Lung microvascular endothelial cell (primary cell): ENCODE results near the gene CACTIN. TPM values are rescaled to one million over a fixed set of nuclear protein-coding genes. Genes with fewer than 3 reads are reported as not detected.
"Not testable (repeated sequence)": the region's sequence is repeated elsewhere in the genome, so short reads cannot be mapped to it uniquely, and the experiment has no call there.

Source experiments
- DNase-seq, 2 donors: peaks; one replicate each; pipeline versions ENCODE4 v3.0.0 to v3.0.0-alpha.2; 2010; ENCODE audit warnings: low read depth in 2 of 2
- total RNA-seq: library from RNA; depleted of rRNA; stranded (reverse); fragments of >200 nt; gene quantifications from 2 replicates; pipeline ENCODE4 v1.2.1, GENCODE V29; 2014

CACTIN gene
- total RNA-seq, 1 donor from 2014 or later, result 21.6 TPM

DNA sequence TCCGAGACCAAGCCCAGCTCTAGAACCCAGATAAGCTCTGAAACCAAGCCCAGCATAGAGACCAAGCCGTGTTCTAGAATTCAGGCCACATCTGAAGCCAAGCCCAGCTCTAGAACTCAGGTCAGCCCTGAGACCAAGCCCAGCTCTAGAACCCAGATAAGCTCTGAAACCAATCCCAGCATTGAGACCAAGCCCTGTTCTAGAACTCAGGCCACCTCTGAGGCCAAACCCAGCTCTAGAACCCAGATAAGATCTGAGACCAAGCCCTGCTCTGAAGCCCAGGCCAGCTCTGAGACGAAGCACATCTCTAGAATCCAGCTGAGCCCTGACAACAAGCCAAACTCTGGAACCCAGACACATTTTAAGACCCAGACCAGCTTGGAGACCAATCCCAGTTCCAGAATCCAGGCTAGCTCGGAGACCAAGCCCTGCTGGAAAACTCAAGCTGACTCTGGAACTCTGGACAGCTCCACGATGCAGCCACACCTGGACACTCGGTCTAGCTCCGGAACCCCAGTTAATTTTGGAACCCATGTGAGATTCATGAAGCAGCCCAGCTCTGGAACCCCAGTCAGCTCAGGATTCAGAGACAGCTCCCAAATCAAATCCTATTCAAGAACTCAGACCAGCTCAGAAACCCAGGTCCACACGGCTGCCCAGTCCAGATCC lies 35.5 kb downstream of the CACTIN start:
- DNase-seq, result no peak

DNA sequence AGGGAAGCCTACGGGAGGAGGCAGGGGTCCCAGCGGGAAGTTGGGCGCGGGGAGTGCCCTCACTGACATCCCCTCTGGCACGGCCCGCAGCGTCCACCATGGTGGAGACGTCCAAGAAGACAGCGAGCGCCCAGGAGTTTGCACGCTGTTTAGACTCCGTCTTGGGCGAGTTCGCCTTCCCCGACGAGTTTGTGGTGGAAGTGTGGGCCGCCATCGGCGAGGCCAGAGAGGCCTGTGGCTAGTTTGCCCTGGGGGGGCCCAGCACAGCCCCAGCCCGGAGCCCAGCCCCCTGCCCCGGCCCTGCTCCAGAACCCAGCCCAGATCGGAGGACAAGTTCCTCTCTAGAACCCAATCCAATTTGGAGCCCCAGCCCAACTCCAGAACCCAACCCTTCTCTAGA lies 36.6 kb downstream of the CACTIN start:
- no peak for DNase-seq

DNA sequence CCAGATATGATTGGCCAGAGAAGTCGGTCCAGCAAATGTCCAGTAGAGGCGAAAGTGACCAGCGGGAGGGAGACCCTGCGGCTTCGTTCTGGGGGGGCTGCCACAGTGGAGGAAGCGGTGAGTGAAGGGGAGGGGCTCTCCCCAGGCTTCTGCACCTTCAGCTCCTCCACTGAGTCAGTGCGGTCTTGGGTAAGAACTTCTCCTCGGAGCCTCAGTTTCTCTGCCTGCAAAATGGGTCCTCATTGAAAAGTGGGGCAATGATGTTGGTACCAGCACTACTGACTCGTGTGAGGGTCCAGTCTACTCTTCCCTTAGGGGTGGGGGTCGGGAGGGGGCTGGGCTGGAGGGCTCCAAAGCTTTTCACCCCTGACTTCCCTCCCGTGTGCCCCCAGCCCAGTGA lies 37.2 kb downstream of the CACTIN start:
- no peak for DNase-seq

DNA sequence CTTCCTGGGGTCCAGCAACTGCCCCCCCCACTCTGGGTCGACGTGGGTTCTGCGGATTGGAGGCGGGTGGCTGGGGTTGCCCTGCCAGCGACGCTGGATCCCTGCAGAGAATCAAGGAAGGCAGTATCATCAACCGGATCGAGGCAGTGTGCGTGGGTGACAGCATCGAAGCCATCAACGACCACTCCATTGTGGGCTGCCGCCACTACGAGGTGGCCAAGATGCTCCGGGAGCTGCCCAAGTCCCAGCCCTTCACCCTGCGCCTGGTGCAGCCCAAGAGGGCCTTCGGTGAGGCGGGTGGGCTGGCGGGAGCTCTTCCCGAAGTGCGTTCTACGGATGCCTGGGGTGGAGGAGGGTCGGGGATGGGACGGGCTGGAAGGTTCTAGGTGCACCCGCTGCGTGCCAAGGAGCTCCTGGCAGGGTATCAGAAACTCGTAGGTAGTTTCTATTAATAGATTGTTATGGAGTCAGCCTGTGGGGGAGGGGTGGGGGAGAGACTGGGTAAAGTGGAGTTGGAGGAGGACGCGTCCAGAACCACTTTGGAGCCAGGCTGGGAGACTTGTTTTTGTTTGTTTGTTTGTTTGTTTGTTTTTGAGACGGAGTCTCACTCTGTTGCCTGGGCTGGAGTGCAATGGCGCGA lies 39.8 kb downstream of the CACTIN start:
- DNase-seq, result no peak

DNA sequence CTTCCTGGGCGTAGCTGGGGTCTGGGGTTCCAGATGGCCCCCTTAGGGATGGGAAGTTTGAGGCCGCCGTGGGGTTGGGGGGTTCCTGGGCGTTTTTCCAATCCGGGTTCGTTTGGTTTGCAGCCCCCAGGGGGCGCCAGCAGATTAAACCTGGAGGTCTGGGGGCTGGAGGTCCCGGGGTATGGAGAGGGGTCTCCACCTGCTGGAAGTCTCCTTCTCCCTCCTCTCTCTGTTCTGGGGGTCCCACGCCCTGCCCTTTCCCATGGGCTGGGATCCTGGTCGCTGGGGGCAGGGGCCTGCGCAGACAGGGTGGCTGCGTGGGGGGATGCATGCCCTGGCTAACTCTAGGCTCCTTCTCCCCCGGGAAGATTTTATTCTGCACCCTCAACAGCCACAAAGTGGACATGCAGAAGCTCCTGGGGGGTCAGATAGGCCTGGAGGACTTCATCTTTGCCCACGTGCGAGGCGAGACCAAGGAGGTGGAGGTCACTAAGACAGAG lies 40.4 kb downstream of the CACTIN start:
- no peak for DNase-seq

DNA sequence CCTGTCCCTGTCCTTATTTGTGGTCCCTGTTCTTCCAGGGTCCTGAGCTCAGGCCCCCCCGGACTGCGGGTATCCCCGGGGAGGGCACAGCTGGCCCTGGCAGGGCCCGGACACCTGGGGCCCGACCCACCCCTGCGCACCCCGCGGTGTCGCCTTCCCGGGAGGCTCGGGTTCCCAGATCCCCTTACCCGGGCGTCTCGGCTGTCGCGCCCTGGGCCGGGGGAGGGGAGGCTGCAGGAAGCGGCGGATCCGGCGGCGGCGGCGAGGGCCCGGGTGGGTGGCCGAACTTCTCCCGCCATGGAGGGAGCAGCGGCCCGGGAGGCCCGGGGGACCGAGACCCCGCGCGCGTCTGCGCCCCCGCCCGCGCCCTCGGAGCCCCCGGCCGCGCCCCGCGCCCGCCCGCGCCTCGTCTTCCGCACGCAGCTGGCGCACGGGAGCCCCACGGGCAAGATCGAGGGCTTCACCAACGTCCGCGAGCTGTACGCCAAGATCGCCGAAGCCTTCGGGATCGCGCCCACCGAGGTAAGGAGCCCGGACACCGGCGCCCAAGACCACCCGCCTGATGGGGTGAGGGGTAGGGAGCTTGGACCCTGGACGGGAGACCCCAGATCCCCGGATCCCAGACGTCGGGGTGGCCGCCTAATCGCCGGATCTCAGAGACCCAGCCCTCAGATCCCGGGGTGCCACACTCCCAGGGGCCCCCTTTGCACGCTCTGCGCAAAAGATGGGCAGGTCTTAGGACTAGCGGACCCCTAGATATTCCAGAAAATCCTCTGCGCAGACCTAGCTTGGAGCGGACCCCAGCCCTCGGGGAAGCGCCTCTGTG lies 41.1 kb downstream of the CACTIN start, which contains the start of gene GIPC3:
Gene GIPC3 (plus strand): TSS at position 178 of the 826 bp plus-strand sequence. CDS start 120 bp downstream, at position 298.
- DNase-seq, result no peak

DNA sequence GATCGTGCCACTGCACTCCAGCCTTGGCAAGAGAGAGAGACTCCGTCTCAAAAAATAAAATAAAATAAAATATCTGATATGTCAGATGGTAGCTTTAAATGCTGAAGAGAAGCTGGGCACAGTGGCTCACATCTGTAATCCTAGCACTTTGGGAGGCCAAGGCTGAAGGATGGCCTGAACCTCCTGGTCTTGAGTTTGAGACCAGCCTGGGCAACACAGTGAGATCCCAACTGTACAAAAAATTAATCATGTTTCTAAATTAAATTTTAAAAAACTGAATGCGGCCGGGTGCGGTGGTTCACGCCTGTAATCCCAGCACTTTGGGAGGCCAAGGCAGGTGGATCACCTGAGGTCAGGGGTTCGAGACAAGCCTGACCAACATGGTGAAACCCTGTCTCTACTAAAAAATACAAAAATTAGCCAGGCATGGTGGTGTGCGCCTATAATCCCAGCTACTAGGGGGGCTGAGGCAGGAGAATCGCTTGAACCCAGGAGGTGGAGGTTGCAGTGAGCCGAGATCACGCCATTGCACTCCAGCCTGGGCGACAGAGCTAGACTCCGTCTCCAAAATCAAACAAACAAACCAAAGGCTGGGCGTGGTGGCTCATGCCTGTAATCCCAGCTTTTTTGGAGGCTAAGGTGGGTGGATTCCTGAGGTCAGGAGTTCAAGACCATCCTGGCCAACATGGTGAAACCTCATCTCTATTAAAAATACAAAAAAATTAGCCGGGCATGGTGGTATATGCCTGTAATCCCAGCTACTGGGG lies 42.4 kb downstream of the CACTIN start:
- DNase-seq, result not testable (repeated sequence)

DNA sequence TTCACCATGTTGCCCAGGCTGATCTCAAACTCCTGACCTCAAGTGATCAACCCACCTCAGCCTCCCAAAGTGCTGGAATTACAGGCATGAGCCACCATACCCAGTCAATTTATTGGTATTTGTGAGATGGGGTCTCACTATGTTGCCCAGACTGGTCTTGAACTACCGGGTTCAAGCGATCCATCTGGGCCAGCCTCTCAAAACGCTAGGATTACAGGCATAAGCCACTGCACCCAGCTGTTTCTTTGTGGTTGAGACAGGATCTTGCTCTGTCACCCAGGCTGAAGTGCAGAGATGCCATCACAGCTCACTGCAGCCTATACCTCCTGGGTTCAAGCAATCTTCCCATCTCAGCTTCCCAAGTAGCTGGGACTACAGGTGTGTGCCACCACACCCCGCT lies 44.8 kb downstream of the CACTIN start:
- not testable (repeated sequence) for DNase-seq

DNA sequence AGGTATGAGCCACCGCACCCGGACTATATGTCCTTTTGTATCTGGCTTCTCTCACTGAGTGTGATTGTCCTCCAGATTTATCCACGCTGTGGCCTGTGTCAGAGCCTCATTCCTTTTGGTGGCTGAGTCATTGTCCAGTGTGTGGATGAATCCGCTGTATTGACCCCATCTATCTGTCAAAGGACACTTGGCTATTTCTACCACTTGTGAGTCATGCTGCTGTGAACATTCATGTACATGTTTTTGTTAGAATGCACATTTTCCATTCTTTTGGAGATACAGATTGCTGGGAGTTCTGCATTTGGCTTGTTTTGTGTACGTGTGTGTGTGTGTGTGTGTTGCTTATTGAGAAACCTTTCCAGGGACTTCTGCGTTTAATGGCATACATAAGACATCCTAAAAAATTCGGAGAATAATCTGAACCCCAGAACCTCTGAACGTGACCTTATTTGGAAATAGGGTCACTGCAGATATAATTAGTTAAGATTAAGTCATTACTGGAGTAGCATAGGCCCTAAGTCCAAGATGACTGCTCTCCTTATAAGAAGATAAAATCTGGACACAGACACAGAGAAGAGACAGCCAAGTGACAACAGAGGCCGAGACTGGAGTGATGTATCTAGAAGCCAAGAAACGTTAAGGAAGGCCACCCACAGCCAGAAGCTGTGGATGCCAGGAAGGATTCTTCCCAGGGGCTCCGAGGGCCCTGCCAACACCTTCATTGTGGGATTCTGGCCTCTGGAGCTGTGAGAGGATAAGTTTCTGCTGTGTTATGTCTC lies 46.2 kb downstream of the CACTIN start:
- peak; percentile 72 to 92 for DNase-seq

DNA sequence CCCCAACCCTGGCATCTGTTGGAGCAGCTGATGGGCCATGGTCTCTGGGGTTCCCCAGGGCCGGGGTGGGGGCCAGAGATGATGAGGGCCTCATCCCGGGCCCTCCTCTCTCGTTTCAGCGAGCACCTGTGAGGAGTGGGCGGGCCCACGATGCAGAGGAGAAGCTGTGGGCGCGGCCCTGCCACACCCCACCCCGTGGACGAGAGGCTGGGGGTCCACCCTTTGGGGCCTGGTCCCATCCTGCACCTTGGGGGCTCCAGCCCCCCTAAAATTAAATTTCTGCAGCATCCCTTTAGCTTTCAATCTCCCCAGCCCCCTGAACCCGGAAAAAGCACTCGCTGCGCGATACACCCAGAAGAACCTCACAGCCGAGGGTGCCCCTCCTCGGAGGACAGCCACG lies 48.2 kb downstream of the CACTIN start:
- no peak for DNase-seq

DNA sequence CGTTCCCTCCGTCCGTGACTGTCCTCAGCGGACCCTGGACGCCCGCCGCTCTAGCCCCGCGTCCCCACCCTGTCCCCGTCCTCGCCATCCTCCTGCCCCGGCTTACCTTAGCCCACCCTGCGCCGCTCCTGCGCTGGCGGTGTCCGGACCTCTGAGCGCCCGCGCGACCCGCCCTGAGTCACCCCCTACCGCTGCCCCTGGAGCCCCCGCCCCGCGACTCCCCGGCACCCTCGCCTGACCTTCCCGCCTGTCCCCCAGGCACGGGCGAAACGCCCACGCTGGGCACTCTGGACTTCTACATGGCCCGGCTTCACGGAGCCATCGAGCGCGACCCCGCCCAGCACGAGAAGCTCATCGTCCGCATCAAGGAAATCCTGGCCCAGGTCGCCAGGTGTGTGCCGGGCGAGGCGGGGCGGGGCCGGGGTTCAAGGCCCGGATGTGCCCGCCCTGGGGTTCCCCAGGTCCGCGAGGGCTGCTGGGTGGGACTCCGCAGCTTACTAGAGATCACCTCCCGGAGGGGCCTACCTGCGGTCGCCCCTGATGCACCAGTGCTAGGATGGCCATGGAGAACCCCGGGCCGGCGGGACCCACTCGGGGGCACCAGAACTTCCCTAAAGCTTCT lies 48.8 kb downstream of the CACTIN start:
- DNase-seq, result no peak

DNA sequence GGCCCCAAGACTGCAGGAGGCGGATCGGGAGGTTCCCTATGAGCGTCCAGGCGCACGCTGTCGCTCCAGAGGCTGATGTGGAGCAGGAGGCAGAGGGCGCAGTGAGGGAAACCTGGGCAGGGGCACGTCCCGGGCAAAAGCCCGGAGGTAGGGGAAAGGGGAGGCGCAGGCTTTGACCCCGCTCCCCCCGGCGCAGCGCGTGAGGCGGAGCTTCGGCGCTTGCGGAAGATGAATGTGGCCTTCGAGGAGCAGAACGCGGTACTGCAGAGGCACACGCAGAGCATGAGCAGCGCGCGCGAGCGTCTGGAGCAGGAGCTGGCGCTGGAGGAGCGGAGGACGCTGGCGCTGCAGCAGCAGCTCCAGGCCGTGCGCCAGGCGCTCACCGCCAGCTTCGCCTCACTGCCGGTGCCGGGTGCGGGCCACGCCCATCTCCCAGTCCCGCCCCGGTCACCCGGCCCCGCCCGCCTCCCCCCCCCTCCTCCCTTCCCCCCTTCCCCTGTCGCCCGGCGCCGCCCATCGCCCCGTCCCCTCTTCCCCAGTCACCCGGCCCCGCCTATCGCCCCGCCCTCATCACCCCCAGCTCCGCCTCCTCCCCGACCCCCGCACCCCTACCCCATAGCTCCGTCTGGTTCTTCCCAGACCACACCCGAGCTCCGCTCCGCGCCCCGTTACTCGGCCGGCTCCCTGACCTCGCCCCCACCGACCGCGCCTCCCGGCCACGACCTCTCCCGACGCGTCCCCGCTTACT lies 49.7 kb downstream of the CACTIN start:
- peak; percentile 70 to 75 for DNase-seq

DNA sequence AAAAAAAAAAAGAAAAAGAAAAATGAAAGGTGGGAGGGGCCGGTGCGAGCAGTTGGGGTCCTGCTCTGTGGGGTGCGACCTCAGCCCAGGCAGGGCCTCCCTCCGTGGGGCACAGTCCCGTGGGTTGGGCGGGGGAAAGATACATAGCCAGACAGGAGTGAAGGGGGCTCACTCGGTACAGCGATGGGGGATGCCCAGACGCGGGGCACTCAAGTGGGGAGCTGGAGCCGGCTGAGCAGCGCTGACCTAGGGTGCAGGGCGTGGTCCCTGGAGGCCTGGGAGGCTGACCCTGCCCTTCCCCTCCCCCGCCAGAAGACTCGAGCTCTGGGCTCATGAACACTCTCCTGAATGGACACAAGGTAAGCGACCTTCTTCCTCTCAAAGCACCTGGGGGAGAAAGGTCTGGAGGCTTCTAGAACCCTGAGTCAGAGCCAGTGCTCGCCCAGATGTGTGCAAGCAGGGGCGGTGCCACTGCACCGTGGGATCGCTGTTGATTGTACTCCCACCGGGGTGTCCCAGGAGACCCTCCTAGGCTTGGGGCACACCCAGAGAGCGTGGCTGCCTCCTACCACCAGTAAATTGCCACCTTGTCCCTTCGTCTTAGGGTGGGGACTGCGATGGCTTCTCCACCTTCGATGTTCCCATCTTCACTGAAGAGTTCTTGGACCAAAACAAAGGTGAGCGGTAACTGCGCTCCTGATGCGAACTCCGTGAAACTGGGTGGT lies 50.5 kb downstream of the CACTIN start:
- DNase-seq, result no peak

DNA sequence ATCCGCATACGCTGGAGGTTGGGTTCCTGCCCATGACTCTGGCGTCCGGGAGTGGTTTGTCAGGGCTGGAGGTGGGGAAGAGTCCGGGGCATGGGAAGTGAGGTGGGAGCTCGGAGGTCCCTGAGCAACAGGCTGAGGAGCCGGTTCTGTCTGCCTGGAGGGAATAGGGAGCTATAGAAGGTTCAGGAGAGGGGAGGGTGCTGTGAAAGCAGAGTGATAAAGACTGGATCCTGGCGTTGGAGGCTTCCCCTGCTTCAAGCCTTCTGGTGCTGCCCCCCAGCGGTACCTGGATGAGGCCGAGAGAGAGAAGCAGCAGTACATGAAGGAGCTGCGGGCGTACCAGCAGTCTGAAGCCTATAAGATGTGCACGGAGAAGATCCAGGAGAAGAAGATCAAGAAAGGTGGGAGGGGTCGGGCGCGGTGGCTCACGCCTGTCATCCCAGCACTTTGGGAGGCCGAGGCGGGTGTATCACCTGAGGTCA lies 51.3 kb downstream of the CACTIN start:
- DNase-seq, result peak; percentile 51 to 63

DNA sequence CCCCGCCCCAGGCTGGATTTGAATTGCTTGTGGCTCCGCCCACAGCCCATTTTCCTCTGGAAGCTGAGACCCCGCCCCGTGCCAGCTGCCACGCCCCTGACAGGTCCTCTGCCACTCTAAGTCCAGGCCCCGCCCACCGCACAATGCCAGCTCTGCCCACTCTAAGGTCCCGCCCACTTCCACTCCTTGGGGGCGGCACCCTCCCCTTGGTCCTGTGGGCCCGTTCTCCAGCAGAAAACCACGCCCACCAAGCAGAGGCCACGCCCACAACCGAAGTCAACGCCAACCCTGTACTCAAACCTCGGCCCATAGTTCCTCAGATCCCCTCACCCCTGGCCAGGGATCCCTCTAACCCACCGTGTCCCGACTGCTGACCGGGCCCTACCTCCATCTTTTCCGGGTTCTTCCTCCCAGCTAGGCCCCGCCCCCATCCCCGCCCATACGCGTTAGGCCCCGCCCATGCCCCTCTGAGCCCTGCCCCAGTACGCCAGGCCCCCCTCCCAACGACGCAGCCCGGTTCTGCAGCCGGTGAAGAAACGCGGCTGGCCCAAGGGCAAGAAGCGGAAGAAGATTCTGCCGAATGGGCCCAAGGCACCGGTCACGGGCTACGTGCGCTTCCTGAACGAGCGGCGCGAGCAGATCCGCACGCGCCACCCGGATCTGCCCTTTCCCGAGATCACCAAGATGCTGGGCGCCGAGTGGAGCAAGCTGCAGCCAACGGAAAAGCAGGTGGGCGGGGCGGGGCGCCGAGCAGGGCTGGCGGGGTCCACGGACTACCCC lies 52.5 kb downstream of the CACTIN start:
- peak; percentile 99 for DNase-seq

DNA sequence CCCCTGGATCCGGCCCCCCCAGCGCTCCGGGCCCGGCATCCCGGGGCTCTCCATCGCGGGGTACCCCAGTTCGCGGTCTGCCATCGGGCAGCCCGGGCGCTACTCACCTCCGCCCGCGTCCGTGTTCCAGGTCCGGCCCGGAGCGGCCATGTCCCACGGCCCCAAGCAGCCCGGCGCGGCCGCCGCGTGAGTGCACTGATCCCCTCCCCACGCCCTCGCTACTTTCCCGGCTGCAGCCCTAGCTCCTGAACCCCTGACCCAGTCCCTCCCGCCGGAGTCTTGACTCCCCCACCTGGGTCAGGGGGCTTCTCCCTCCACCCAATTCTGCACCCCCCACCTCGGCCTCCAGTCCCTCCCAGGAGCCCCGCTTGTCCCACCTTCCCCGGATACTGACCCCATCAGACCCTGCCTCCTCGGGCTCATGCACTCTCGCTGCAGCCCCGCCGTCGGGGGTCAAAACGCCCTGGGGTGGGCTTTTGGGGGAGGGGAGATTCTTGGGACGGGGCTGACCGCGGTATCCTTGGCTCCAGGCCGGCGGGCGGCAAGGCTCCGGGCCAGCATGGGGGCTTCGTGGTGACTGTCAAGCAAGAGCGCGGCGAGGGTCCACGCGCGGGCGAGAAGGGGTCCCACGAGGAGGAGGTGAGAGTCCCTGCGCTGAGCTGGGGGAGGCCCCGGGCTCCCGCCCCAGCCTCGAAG lies 53.3 kb downstream of the CACTIN start:
- peak in 1 of 2 donors; percentile 35 for DNase-seq

DNA sequence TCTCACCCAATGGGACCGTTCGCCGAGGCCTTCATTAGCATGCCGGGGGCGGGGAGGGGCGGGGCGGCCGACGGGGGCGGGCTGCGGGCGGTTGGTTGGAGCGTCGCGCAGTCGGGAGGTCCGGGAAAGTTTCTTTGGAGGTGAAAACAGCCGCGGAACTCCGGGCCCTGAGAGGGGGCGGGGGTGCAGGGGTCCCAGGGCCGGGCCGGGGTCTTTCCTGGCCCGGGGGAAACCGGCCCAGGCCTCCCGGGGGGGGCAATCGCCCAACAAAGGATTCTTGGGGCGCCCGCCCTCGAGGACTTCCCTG lies 53.8 kb downstream of the CACTIN start, which contains the start of gene HMG20B:
Gene HMG20B (plus strand): TSS at position 90 of the 307 bp plus-strand sequence. CDS start 366 bp downstream, outside the sequence.
- no peak for DNase-seq
